GM21528 (cell line): ENCODE data around the gene TM2D3.

Experiments
- ATAC-seq: cut with Tn5 transposase; IDR thresholded peaks from one replicate; pipeline ENCODE4 v1.9.1; 2021; ENCODE audit warnings: mild to moderate bottlenecking, moderate library complexity; ENCODE audit not compliant: unreplicated experiment, low FRiP score

TM2D3 gene

DNA sequence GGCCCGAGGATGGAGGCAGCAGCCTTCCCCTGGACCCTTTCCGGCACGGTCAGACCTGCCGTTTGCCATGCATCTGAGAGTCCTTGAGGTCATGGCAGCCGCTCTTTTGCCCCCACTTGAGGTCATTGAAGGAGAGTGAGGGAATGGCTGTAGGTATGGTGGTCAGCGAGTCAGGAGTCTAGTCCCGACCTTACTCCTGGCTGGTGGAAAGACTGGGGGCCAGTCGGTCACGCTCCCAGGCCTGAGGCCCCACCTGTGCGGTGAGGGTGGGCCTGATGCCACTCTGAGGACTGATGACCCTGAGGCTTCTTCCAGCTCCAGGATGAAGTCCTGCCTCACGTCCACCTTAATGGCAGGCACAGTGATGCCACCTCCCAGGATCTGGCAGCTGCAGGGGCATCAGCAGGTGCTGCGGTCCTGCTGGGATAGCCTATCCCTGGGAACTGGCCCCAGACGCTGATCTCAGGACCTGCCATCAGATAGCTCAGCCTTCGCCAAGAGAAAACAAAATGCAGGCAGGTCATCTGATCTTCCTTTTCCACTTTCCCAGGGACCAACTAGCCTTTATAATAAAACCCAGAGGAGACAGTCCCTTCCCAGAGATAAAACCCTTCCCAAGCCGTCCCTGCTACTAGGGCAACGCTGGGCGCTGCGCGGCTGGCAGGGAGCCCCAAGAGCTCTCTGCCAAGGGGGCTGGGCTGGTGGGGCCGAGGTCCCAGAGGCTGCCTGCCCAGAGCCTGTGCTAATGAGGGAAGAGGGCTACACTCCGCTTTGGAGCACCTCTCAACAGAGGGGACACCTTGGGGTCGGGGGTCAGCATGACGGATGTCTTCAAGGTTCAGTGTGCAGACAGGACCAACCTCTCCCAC is 42.2 kb downstream of the TM2D3 start:
- ATAC-seq, result no peak

DNA sequence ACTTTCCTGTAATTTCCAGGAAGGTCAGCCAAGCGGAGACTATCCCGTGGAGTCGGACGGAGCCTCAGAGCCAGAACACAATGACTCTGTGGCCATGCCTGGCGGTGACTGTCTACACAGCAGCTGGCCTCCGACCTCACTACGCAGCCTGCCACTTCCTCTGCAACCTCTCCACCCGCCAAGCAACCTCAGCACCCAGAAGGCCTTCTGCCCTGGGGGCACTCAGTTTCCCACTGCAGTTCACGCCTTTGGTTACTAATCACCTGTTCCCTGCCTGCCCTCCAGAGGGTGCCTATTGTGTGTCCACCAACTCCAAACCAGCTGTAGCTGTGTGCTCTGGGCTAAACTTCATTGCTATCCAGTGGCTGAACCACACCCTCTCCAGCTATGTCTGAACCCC is 44.0 kb downstream of the TM2D3 start:
- ATAC-seq, result no peak

DNA sequence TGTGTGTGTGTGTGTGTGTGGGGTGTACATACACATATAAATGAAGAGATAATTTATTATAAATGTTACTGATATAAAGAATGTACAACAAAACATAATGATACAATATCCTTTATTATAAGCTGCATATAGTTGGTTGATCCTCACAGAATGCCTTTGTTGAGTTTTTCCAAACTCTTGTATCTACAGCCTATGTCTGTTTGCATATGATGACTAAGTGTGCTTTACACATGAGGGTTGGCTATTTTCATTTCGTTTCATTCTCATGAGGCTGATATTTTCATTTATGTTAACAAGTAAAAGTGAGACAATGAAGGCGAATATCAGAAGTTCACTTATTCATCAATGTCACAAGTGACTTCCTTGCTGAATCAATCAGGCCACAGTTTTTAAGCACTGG is 45.1 kb downstream of the TM2D3 start:
- no peak for ATAC-seq

DNA sequence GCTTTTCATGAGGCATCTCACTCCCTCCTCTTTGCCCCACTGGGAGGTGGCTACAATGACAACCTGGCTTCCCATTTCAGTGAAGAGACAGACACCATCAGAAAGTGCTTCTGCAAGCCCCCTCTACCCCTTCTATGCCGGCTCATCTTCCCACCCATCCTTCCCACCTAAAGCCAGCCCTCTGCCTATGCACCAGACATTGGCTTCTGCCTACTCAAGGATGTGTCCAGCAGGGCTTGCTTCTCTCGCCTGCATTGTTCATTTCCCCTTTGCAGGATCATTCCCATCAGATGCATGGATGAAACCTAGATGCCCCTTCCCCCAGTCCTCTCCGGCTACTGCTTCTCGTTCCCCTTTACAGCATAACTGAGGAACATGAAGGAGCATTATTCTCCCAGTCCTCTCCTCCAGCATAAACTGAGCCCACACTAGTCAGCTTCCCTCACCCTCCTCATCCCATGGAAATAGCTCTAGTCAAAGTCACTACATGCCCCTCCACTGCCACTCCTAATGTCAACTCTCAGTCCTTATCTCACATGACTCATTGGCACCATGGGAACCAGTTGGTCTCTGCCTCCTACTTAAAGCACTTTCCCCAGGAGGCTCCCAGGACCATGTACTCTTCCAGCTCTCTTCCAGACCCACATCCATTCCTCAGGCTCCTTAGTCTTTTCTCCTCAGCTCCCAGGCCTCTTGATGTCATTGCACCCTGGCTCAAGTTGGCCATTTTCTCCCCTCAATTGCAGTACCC is 47.9 kb downstream of the TM2D3 start:
- ATAC-seq, result no peak

DNA sequence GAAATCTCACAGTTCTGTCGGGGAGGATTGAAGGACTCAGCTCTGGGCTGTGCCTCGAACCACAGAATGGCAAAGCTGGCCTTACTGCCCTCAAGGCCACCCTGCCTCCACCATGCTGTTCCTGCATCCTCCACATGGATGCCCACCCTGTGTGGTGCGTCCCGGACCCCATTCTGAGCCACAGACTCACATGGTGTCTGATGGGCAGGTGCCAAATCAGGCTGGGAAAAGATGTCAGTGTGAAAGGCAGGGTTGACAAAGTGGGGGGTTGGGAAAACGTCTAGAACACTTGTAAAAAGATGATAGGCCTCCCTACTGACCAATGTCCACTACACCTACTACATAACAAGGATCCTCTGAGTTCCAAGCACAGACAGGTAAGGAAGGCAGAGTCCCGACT is 49.4 kb downstream of the TM2D3 start:
- no peak for ATAC-seq

DNA sequence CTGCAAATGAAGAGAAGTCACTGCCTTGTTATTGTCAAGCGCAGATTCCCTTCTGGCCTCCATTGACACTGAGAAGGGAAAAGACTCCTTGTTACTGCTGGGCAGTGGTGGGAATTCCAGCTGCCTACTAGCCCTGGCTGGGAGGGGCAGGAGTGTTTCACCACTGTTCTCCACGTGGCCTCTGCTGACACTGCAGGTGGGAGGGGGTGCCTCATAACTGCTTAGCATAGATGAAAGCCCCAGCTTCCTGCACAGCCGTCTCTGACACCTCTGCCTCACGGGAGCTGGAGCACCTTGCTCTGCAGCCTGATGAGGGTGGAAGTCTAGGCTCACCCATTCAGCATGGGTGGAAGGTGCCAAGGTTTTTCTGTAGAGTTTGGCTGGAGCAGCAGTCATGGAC is 52.1 kb downstream of the TM2D3 start:
- no peak for ATAC-seq

DNA sequence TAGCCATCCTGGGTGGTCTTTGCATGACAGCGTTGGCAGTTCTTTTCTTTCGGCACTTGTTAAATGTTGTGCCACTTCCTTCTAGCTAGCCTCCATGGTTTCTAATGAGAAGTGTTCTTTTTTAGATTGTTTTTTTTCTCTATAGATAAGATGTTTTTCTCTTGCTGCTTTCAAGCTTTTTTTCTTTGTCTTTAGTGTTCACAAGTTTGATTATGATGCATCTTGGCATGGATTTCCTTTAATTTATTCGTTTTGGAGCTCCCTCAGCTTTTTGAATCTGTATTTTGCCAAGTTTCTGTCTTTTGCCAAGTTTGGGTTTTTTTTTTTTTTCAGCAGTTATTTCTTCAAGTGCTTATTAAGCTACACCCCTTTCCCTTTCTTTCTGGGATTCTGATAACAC is 53.1 kb downstream of the TM2D3 start:
- ATAC-seq, result no peak

GRCh38 chr15:101597360-101597928 is 54.7 kb downstream of the TM2D3 start:
- no peak for ATAC-seq

GRCh38 chr15:101596633-101597032 is 55.5 kb downstream of the TM2D3 start:
- no peak for ATAC-seq
